HL-60 (cell line): ENCODE data around the gene PIGX.

Experiments used
- DNase-seq, 2 experiments: peaks; one replicate each; pipeline ENCODE4 v3.0.0-alpha.2; 2010 to 2020; ENCODE audit warnings: low read depth in 1 of 2, low spot score in 1 of 2
- H3K27ac ChIP-seq: fragments of 250-450 bp; sonication (Bioruptor Pico); replicated peaks from 2 replicates; pipeline ENCODE4 v1.5.1; 2020; ENCODE audit warnings: mild to moderate bottlenecking, moderate library complexity
- H3K27me3 ChIP-seq: fragments of 250-450 bp; sonication (Bioruptor Pico); 2 replicates; pipeline ENCODE4 v1.5.1; 2021; ENCODE audit warnings: mild to moderate bottlenecking, moderate library complexity; ENCODE audit not compliant: insufficient read depth, poor library complexity, severe bottlenecking
- H3K4me3 ChIP-seq: replicated peaks from 2 replicates; pipeline ENCODE4 v1.5.1; 2011; ENCODE audit warnings: mild to moderate bottlenecking, control low read depth, low read length; ENCODE audit not compliant: insufficient read depth
- CTCF ChIP-seq: IDR thresholded peaks from one replicate; pipeline ENCODE4 v1.5.1; 2011; ENCODE audit warnings: low read length, control low read depth, inconsistent platforms; ENCODE audit not compliant: insufficient read depth
- GABPA ChIP-seq: IDR thresholded peaks from 2 replicates; pipeline ENCODE4 v1.6.1; 2012; ENCODE audit warnings: low read depth
- POLR2AphosphoS5 ChIP-seq: IDR thresholded peaks from 2 replicates; pipeline ENCODE4 v1.6.1; 2012; ENCODE audit warnings: low read depth
- REST ChIP-seq: IDR thresholded peaks from 2 replicates; pipeline ENCODE4 v1.6.1; 2012; ENCODE audit warnings: low read depth; ENCODE audit not compliant: insufficient replicate concordance
- SPI1 ChIP-seq: IDR thresholded peaks from 2 replicates; pipeline ENCODE4 v1.6.1; 2012; ENCODE audit warnings: low read depth, mild to moderate bottlenecking, borderline replicate concordance

Gene PIGX

GRCh38 chr3:196706731-196707130, 5.4 kb upstream of the PIGX start:
- DNase-seq = no peak
- TF ChIP-seq CTCF (no peak), SPI1 (no peak), GABPA (no peak), REST (no peak), POLR2AphosphoS5 (no peak)
- H3K27me3 ChIP-seq = no peaks in the 10 kb centered on the region
- H3K27ac ChIP-seq = no peak overlapping the region
- no peak overlapping the region for H3K4me3 ChIP-seq

GRCh38 chr3:196707566-196707965, 4.6 kb upstream of the PIGX start:
- H3K27ac ChIP-seq = no peak overlapping the region
- H3K27me3 ChIP-seq = no peaks in the 10 kb centered on the region
- TF ChIP-seq REST = no peak
- no peak for TF ChIP-seq POLR2AphosphoS5
- TF ChIP-seq GABPA = no peak
- no peak for TF ChIP-seq SPI1
- no peak for TF ChIP-seq CTCF
- no peak overlapping the region for H3K4me3 ChIP-seq
- no peak for DNase-seq

- DNase-seq = no peak
- Histone ChIP-seq H3K27ac (no peak overlapping the region), H3K27me3 (no peaks in the 10 kb centered on the region), H3K4me3 (no peak overlapping the region)
- TF ChIP-seq POLR2AphosphoS5 = no peak
- no peak for TF ChIP-seq REST
Measured at GRCh38 chr3:196708467-196708866, 3.7 kb upstream of the PIGX start.
